Middle frontal gyrus (tissue), 1 donor: ENCODE data around the gene THRB.

Source experiments
- DNase-seq: peaks from one replicate; pipeline ENCODE4 v3.0.0-alpha.2; 2015; ENCODE audit warnings: low spot score; ENCODE audit errors: extremely low spot score

THRB gene

DNA sequence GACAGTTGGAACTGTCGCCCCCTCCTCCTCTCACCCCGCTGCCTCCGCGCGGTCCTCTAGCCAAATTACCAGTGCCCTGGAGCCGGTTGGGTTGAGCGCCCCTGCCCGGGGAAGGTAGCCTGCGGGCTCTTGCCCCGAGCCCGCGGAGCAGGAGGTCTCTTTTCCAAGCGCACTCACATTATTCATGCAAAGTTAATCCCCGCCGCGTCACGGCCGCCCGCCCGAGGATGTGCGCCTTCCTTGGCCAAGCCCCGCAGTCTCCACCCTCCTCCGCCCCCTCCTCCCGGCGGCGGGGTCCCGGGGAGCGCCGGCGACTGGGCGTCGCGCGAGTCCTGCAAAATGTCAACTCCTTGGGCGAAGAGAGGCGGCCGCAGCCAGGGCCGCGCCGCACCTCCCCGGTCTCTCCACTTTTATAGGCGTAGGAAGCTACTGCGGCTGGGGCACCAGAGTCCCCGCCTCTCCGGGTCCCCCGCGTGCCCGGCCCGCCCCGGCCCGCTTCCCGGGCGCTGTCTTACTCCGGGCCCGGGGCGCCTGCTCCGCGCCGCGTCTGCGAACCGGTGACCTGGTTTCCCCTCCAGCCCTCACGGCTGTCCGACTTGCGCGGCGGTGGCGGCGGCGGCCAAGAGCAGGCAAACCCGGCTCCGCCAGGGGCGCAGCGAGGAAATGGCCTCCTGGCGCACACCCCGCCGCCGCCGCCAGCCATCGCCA, at the start of gene THRB:
Gene THRB, minus strand, starts transcription at position 233 of the 708 bp plus-strand sequence.
- no peak for DNase-seq

DNA sequence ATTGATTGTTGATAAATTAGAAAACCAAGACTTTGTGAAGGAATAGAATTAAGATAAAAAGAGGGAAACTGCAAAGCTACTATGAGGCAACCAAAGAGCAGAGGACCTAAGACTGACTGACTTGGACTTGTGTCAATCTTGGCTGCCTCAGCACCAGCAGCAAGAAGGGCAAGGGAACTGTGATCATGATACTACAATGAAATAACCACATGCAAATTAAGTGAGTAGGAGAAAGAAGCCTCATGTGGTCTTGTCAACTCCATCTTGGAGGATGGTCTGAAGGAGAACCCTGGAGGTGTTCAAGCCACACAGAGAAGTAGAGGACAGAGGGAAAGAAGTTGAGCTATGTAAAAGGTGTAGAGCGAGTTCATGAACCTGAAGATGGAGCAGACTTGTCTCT, 47.3 kb upstream of the THRB start:
- DNase-seq: no peak

DNA sequence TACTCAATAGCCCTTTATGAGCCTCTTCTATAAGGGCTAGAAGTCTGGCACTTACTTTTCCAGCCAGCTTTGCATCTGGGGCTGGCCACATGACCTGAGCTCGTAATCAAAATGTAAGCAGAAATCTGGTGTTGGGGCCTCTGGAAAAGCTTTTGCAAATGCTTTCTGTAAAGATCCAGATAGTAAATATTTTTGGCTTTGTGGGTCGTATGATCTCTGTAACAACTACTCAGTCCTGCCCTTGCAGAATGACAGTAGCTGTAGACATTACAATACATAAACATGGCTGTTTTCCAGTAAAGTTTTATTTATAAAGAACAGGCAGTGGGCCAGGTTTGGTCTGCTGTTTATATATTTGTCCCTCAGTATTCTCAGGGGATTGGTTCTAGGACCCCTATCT, 46.2 kb upstream of the THRB start:
- DNase-seq: no peak

DNA sequence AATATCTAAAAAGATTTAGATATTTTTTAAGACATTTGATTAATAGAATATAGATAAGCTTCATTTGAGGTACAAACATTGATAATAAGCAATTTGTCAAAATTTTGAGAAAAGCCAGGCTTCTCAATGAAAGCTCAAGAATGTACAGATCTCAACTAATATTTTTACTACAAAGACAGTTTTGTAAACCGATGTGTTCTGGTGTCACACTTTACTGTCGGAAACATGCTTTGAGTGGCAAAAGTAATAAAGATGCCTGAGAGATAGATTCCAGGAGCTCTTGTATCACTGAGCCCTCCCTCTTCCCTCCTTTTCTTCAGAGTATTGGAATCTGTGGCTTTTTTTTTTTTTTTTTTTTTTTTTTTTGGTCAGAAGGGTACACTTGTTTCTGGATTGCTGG, 45.0 kb upstream of the THRB start:
- no peak for DNase-seq

DNA sequence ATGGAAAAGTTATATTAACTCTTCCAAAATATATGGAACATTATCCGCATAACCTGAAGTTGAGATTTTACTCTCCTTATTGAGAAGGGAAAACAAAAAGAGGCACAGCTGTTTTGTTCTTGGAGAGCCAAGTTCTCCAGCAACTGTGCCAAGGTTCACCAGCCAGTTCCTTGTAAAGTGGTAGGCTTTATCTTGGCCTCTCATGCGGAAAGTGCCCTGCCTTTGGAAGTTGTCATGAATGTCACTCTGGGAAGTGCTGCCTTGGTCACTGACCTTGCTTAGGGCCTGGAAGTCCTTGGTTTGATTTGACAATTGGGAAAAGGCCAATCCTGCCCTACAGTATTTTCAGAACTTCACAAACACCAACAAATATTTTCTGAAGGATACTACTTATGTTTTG, 44.2 kb upstream of the THRB start:
- no peak for DNase-seq

DNA sequence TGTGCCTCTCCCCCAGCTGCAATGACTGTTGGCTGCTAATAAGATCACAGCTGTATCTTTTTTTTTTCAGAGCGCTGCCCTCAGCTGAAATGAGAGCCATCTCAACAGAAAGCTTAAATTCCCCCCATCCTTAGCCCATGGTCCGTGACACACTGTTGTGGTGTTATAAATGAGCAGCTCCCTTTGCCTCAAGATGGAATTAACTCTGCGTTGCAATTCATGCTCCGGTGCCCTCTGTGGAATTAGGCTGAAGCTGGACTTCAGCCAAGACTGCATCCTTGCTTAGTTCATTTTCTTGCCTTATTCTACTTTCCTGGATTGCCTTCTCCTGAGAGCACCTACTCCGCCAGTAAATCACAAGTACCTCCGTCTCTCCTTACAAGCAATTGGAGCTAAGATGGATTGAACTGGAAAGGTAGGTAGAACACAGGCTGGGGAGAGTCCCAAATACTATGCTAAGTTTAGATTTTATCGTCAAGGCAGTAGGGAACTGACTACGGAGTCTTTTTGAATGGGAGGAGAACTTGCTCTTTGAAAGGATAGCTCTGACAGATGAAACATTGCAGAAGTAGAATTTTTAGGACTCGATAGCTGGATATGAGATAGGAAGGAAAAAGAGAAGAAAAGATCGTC, 39.0 kb upstream of the THRB start:
- no peak for DNase-seq

DNA sequence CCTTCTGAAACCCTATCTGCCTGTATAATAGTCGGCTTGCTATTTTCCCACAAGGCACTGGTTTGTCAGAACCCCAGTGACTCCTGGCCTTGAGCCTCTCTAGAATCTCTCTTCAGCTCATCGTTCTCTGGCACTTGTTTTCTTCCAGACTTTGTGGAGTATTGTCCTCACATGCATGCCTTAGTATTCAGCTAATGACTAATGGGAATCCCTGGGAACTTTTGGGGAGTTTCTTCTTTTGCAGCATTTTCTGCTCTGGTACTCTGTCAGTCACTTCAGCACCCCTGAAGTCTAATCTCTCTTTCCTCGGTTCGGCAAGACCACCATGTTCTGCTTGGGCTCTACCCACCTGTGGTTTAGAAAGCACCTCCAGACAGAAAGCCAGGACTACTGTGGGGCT, 35.8 kb upstream of the THRB start:
- DNase-seq: no peak

DNA sequence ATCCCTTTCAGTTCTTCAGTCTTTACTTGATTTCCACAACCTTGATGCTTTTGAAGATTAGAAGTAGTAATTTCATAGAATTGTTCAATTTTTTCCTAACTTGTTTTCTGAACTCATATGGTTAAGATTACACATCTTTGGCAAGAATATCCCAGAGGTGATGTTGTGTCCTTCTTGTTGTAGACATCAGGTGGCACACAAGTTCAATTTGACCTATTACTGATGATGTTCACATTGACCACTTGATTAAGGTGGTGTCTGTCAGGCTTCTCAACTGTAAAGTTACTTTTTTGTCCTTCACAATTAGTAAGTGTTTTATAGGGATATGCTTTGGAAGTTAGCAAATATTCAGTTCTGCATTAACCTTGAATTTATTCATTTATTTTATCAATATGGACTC, 34.6 kb upstream of the THRB start:
- DNase-seq: no peak

DNA sequence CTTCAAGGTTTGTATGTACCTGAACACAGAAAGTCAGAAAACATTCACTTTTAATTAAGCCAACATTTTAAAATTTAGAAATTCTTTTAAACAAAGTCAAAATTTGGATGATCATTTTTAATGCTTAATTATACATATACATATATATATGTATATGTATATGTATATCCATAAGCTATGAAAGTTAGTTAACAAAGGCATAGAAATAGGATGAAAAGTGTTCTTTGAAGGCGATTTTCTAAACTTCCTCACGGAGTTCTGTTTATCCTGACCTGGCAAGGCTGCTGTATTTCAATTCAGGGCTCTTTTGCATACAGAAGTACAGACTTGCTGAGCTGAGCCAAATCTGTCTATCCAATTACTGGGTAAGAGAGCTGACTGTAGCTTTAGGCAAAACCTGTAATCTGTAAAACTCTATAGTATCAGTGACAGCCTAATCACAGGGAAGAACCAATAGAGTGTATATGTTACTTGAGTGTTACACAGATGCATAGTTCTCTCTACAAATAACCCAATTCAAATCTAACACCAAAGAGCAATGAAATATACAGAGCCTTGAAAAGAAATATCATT, 32.1 kb upstream of the THRB start:
- DNase-seq: no peak

DNA sequence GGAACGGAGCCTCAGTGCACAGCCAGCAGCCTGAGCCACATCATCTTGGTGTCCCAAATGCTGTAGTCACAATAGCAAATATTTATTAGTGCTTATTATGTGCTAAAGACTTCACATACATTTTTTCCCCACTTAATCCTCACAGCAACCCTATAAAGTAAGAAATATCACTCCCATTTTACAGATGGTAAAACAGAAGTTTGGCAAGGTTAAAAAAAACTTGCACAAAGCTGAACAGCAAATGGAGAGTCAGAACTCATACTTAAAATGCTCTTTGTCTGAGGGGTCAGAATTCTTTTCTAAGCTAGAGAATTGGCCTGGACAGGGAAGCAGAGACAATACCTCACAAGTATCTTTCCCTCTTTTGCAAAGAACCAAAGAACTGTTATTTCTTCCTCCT, 30.9 kb upstream of the THRB start:
- DNase-seq: no peak

DNA sequence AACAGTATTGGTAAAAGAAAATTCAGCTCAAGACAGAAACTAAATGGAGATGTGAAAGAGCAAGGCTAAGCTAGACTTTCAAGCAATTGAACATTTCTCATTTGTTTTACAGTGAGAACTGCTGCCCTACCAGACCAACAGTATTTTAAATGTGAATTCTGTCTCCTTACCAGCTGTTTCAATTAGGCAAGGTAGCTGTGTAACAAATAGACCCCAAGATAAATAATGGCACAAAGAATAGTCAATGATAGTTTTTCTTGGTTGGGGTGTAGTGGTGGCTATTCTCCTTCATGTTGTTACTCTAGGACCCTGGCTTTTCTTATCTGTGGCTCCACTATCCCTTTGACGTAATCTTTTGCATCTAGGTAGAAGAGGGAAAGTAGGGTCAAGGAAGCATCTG, 30.4 kb upstream of the THRB start:
- DNase-seq: no peak

DNA sequence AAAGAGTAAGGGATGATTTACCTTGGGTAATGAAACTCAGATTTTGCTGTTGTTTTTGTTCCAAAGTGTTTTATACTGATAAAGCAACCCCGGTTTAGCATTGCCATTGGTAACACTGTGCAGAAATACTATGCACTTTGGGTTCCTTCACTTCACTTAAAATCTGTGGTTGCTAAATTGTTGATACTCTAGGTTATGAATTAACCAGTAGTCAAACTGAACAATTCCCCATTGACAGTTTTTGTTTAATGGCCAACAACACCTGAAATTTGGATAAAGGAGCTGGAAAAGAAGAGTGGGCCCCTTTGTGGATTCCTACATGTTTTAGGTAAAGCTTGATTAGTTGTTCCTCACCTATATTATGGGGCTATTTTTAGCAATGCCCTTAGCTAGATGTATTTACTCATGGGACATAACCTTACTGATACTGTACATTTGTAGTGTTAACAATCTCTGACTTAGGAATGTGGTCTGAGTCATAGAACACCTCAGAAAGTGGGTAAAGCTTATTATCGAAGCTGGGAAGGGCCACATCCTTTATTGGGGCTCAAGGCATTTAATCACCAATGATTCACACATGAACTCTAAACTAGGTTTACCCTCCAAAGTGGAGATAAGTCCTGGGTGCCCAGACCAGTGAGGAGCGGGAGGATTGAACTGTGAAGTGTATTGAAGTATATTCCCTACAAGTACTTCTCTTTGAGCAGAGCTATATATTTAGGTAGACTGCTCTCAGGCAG, 29.5 kb upstream of the THRB start:
- no peak for DNase-seq

DNA sequence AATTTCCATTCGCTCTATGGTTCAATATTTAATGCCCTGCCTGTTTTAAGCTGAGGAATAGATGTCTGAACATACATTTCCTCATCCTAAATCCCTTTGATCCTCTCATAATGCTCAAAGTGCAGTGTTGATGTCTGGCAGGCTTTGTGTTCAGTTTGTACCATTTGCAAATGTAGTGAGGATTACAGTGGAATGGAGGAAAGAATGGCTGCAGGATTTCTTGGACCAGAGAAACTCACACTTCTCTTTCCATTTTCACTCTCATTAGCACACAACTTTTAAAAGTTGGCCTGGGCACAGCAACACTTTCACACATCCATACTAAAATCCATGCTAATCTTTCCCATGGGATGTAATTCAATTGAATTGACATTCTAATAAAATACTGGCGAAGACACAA, 28.6 kb upstream of the THRB start:
- DNase-seq: no peak

DNA sequence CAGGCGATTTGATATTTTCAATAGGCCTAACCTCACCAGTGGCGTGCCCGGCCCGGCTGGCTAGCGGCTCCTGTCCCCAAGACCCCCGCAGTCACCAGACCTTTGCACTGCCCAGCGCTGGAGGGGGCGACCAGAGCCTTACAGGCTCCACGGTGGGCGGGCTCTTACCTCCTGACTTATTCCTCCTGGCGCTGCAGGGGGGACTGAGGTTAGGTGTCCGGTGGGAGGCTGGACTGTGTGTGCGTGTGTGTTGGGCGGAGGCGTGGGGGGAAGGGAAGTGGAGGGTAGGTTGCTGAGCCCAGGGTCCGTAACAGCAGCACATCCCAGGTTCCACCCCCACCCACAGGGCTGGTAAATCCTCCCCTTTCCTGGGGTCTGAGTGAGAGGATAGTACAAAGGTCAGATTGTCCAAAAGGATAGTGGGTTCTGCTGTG, 27.5 kb upstream of the THRB start:
- no peak for DNase-seq

DNA sequence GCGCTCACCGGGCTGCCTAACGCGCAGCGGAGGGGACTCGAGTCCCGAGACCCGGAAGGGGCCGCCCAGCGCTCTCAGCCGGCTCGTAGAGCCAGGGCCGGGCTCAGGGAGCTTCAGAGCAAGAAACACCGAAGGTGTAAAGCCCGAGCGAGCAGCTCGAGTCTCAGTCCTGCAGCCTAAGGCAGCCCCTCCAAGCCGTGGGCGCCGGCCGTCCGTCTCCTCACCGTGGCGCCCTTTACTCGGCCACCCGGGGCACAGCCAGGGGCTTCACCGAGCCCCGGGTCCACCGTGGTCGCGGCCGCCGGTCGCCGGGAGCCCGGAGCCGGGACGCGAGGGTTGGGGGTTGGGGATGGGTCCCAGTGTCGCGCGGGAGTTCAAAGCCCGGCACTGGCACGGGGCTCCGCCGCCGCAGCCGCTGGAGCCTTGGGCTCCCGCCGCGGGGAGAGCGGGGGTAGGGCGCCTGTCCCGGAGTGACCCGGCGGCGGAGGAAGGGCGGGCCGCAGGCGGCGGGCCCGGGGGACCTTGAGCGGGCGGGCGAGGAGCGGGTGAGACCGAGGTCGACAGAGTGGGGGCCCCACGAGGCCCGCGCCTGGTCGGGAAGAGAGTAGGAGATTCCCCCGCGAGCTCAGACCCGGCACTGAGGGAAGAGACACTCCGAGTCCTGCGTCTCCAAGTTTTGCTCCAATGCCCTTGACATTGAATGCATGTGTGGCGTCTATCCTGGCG, 26.9 kb upstream of the THRB start:
- DNase-seq: no peak

DNA sequence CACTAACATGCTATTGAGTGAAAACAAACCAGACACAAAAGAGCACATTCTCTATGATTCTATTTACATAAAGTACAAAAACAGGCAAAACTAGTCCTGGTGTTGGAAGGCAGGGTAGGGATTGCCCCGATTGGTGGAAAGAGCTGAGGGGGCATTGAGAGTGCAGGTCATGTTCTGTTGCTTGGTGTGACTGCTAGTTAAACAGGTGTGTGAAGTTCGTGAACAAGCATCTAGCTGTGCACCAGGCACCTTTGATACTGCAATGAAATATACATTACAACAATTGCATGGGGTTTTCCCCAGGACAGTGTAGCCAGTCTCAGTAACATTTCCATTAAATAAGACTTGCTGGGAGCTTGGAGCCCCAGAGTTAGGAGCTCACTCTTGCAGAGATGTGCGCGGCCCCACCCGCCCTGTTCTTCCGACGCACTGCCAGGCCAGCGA, 26.3 kb upstream of the THRB start:
- no peak for DNase-seq

DNA sequence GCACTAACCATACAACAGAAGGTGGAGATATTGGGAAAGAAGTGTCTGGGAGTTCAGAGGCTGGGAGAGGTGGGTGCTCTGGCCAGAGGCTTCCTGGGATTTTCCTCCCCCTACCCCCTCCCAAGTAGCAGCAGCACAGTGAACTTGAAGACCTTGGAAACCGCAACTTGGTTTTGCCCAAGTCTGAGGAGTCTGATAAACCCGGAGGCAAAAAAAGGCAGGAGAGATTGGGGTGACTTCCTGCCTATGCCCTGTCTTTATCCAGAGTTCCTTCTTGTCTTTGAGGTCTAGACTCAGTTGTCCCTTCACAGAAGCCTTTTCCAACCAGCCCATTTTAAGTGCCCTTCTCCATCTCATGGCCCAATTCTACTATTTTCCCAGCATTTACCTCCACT, 25.4 kb upstream of the THRB start:
- DNase-seq: no peak

DNA sequence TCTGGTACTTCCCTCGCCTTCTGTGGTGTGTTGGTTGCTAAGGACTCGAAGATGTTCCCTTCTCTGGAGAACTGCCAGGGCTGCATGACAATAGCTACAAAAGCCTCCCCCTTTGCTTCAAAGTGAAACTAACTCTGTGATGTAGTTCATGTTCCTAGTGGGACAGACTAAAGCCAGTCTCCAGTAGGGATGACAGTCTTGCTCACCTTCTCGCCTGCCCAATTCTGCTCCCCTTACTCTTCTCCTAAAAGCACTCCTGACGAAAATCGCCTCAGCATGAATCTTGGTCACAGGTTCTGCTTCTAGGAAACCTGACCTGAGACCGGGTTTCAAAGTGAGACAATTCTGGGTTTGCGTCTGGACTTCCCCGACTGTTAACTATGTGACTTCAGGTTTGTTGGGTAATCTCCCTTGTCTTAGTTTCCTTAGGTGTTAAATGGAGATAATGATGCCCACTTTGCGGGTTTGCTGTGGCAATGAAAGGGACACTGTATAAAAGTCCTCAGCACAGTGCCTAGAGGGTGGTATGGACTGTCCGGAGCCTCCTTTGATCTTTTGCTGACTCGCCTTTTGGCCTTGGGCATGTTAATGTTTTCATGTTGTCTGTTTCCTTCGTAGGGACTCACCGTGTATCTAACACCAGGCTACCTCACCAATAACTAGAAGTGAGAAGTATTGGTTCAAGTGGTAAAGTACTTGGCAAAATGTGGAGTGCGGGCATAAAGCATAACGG, 24.9 kb upstream of the THRB start:
- DNase-seq: no peak

DNA sequence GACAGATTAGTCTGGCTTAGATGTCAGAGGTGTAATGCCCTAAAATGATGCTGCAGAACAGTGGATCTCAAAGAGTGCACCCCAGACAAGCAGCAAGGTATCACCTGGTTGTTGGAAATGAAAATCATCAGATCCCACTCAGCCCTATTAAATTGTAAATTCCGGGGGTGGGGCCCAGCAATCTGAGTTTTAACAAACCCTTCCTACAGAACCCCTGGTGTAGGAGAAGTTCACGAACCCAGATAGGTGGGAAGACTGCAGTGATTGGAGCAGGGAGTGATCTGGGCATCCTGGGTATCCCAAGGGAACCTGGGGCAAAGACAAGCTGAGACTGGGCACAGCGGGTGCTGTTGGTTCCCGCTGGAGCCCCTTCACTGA, 24.3 kb upstream of the THRB start:
- no peak for DNase-seq

DNA sequence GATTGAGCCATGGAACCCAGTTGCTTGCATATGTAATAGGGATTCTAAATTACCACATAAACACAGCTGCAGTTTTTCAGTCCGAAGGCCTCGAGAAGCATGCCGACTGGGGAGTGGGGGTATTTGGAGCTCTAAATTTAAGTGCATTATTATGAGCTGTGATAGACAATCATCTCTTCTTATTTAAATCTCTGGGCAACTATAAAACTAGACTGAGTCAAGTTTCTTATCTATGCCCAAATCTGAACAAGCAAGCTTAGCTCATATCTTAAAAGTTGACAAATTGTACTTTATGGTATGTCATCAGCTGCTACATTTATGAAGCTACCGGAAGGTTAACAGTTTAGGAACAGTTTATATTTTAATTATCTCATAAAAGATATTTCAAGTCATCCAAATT, 19.5 kb upstream of the THRB start:
- no peak for DNase-seq

DNA sequence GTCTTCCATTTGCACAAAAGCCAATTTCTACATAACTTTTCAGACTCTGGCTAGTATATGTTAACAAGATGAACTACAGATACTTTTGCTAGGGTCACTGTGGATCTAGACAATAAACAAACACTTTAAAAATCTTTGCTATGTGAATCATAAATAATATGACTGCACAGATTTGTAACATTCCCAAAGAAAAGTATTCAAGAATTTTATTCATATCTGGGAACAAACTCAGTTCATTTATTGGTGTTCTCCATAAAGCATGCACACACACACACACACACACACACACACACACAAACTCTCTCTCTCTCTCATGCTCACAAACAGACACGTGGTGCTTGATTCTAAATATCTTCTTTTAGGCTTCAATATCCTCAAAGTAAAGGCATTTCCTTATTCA, 18.8 kb upstream of the THRB start:
- DNase-seq: no peak
